Sigmoid colon (tissue), 4 donors: ENCODE results near the gene SPON1.

Experiments
- EP300 ChIP-seq, 4 donors: sonication (generic); formaldehyde crosslinking; IDR thresholded peaks; one replicate each; pipeline ENCODE4 v1.6.1; 2017; ENCODE audit warnings: antibody characterized with exemption in 4 of 4
- POLR2AphosphoS5 ChIP-seq, 4 donors: sonication (generic); formaldehyde crosslinking; IDR thresholded peaks; one replicate each; pipeline ENCODE4 v1.6.1; 2017; ENCODE audit warnings: antibody characterized with exemption in 4 of 4
- TF ChIP-seq, protein P1 (sequence below), 4 experiments: fragments of 450-650 bp in 3 of 4; fragments of 200-600 bp in 1 of 4; IDR thresholded peaks; one replicate each; pipeline ENCODE4 v1.5.1; 2016 to 2019; ENCODE audit warnings: antibody characterized with exemption in 4 of 4, mild to moderate bottlenecking in 3 of 4, moderate library complexity in 2 of 4

DNA sequence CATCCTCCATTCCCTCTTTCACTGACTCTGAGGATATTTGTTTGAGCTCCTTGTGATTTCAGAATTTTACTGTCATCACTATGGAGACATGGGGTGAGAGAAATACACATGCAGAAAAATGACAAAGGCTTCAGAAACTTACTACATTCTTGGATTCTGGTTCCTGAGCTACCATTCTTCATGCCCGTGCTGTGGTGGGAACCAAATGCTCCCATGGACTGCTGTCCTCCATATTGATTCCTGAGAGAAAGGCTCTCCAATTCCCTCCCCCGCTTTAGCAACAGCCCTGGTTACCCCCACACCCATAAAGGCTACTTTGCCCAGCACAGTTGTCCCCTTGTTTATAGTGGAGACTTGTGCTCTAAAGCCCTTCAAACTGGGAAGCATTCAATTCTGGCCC, 201.1 kb downstream of the SPON1 start:
- TF ChIP-seq, protein P1, sequence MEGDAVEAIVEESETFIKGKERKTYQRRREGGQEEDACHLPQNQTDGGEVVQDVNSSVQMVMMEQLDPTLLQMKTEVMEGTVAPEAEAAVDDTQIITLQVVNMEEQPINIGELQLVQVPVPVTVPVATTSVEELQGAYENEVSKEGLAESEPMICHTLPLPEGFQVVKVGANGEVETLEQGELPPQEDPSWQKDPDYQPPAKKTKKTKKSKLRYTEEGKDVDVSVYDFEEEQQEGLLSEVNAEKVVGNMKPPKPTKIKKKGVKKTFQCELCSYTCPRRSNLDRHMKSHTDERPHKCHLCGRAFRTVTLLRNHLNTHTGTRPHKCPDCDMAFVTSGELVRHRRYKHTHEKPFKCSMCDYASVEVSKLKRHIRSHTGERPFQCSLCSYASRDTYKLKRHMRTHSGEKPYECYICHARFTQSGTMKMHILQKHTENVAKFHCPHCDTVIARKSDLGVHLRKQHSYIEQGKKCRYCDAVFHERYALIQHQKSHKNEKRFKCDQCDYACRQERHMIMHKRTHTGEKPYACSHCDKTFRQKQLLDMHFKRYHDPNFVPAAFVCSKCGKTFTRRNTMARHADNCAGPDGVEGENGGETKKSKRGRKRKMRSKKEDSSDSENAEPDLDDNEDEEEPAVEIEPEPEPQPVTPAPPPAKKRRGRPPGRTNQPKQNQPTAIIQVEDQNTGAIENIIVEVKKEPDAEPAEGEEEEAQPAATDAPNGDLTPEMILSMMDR (IDR thresholded peaks at IDR 0.05): no peak
- no peak for TF ChIP-seq EP300 (IDR thresholded peaks at IDR 0.05)
- TF ChIP-seq POLR2AphosphoS5 (IDR thresholded peaks at IDR 0.05): no peak
